ENCODE measurements around the gene PDE3B. TPM values are rescaled to one million over a fixed set of nuclear protein-coding genes. Genes with fewer than 3 reads are reported as not detected.
"Not testable (repeated sequence)": the region's sequence is repeated elsewhere in the genome, so short reads cannot be mapped to it uniquely, and the experiment has no call there.

PDE3B gene
- total RNA-seq, 1 donor from 2014 or later = 34.3 TPM

DNA sequence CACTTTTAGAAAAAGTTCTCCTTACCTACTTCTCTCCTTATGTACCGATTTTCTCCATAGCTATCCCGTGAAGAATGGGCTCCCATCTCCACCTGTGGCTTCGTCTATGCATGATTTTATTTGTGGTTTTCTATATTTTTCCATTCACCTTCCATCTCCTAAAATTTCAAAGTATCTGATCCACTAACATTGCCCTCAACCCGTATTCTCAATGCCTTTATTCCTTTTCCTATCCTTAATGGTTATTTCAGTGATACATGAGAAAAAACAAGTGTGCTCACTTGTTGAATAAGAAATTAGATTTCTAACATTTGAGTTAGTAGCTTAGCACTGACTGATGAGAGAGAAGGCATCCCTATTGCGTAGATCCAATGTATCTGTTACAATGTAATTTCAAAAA lies 231.6 kb downstream of the PDE3B start:
- TF ChIP-seq, protein P1, sequence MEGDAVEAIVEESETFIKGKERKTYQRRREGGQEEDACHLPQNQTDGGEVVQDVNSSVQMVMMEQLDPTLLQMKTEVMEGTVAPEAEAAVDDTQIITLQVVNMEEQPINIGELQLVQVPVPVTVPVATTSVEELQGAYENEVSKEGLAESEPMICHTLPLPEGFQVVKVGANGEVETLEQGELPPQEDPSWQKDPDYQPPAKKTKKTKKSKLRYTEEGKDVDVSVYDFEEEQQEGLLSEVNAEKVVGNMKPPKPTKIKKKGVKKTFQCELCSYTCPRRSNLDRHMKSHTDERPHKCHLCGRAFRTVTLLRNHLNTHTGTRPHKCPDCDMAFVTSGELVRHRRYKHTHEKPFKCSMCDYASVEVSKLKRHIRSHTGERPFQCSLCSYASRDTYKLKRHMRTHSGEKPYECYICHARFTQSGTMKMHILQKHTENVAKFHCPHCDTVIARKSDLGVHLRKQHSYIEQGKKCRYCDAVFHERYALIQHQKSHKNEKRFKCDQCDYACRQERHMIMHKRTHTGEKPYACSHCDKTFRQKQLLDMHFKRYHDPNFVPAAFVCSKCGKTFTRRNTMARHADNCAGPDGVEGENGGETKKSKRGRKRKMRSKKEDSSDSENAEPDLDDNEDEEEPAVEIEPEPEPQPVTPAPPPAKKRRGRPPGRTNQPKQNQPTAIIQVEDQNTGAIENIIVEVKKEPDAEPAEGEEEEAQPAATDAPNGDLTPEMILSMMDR (IDR thresholded peaks at IDR 0.05) = no peak
- Histone ChIP-seq H3K4me1 (no peaks in the 10 kb centered on the region), H3K9me3 (no peaks in the 10 kb centered on the region), H3K4me3 (no peak overlapping the region), H3K27me3 (ENCODE audit: low read depth) (no peaks in the 10 kb centered on the region), H3K36me3 (peaks cover 45% of the 10 kb centered on the region), H3K27ac (no peak overlapping the region)
- intact Hi-C loops (cut with DNase I) = no loop called here
- no peak for DNase-seq
- ATAC-seq = no peak

DNA sequence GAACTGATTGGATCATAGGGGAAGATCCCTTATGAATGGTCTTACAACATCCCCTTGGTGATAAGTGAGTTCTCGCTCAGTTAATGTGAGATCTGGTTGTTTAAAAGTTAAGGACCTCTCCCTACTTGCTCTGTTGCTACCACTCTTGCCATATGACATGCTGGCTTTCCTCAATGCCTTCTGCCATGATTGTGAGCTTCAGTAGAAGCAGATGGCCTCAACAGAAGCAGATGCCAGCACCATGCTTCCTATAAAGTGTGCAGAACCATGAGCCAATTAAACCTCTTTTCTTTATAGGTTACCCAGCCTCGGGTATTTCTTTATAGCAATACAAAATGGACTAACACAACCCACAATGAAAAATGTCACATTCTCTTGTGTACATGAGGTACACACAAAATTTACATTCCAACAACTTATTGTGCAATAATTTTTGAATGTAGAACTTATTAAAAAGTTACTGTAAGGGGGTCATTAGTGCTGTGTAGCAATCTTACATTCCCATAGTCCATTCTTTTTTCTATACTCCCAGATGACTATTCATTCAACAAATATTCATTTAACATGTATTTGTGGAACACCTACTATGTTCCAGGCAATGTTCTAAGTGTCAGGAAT lies 238.1 kb downstream of the PDE3B start:
- H3K36me3 ChIP-seq = peaks cover 37% of the 10 kb centered on the region
- H3K27me3 ChIP-seq (ENCODE audit: low read depth) = no peaks in the 10 kb centered on the region
- no peak overlapping the region for H3K4me3 ChIP-seq
- TF ChIP-seq, protein P1 (IDR thresholded peaks at IDR 0.05) = no peak
- ATAC-seq (no peak), DNase-seq (no peak)
- H3K27ac ChIP-seq = no peak overlapping the region
- no peaks in the 10 kb centered on the region for H3K9me3 ChIP-seq
- no peaks in the 10 kb centered on the region for H3K4me1 ChIP-seq
- intact Hi-C loops (cut with DNase I) = no loop called here

DNA sequence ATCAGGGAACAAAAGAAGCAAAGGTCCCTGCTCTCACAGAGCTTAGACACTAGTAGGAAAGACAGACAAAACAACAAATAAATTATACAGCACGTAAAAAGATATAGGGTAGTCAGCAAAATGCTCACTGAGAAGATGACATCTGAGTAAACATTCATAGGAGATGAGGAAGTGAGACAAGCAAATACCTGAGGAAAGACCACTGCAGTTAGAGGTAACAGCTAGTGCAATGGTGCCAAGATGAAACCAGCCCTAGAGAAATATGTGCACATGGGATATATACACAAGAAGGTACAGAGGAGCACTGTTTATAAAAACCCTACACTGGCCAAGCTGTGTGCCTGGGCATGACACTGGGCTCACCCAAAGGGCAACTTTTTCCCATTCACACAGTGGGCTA lies 238.6 kb downstream of the PDE3B start:
- no peak overlapping the region for H3K4me3 ChIP-seq
- intact Hi-C loops (cut with DNase I) = no loop called here
- H3K36me3 ChIP-seq = peaks cover 32% of the 10 kb centered on the region
- TF ChIP-seq, protein P1 (IDR thresholded peaks at IDR 0.05) = no peak
- H3K27me3 ChIP-seq (ENCODE audit: low read depth) = no peaks in the 10 kb centered on the region
- DNase-seq = no peak
- no peak for ATAC-seq
- H3K27ac ChIP-seq = no peak overlapping the region
- H3K4me1 ChIP-seq = peaks cover 3% of the 10 kb centered on the region
- H3K9me3 ChIP-seq = no peaks in the 10 kb centered on the region

DNA sequence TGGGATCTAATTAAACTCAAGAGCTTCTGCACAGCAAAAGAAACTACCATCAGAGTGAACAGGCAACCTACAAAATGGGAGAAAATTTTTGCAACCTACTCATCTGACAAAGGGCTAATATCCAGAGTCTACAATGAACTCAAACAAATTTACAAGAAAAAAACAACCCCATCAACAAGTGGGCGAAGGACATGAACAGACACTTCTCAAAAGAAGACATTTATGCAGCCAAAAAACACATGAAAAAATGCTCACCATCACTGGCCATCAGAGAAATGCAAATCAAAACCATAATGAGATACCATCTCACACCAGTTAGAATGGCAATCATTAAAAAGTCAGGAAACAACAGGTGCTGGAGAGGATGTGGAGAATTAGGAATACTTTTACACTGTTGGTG lies 240.1 kb downstream of the PDE3B start:
- H3K4me1 ChIP-seq; intact Hi-C loops (cut with DNase I); H3K4me3 ChIP-seq; H3K27me3 ChIP-seq (ENCODE audit: low read depth); ATAC-seq; H3K27ac ChIP-seq; DNase-seq; H3K9me3 ChIP-seq: not testable (repeated sequence)
- H3K36me3 ChIP-seq = peaks cover 18% of the 10 kb centered on the region

DNA sequence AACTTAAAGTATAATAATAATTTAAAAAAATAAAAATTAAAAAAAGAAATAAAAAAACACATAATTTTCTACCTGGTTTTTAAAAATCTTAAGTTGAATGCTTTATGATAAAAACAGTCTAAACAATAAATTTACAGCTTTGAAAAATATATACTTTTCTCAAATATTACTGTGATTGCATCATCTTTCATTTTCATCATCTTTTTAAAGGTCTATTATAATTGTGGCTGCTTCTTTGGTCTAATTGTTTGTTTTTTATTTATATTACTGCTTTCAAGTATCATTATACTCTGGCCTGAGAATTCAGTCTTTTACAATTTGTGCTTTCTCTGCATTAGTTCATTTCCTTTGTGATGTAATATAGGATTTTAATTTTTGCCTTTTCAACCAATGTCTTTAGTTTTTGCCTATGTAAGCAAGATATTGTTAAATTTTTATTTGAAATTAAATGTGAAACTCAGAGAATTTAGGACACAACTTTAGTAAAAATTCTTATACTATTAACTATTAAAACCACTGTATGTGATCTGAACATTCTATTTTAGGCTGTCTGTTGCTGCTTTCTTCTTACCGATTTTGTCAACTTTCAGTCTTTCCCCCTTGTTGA lies 241.2 kb downstream of the PDE3B start:
- H3K27me3 ChIP-seq (ENCODE audit: low read depth) = no peaks in the 10 kb centered on the region
- no peak for ATAC-seq
- no peaks in the 10 kb centered on the region for H3K9me3 ChIP-seq
- peaks cover 10% of the 10 kb centered on the region for H3K4me1 ChIP-seq
- TF ChIP-seq, protein P1 (IDR thresholded peaks at IDR 0.05) = no peak
- peaks cover 9% of the 10 kb centered on the region for H3K36me3 ChIP-seq
- no peak for DNase-seq
- H3K27ac ChIP-seq = no peak overlapping the region
- intact Hi-C loops (cut with DNase I) = no loop called here
- no peak overlapping the region for H3K4me3 ChIP-seq

DNA sequence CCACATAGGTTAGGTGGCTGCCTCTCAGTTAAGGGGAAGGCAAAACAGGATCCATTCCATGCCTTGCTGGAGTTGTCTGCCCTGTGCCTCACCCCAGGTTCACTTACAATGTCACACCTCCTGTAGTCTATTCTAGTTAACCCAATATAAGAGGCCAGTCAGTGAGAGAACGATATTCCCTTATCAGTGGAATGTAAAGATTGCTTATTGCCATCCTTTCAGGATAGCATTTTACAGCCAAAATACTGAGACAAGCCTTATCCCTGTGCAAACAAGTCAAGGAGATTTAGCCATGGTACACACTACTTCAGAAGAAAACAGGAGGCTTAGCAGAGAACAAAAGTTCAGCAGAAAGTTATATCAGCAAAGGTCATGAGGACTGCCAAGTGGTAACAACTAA lies 242.9 kb downstream of the PDE3B start:
- H3K4me1 ChIP-seq = peaks cover 22% of the 10 kb centered on the region
- intact Hi-C loops (cut with DNase I) = no loop called here
- H3K27me3 ChIP-seq (ENCODE audit: low read depth) = no peaks in the 10 kb centered on the region
- no peaks in the 10 kb centered on the region for H3K36me3 ChIP-seq
- H3K9me3 ChIP-seq = no peaks in the 10 kb centered on the region
- DNase-seq (no peak), ATAC-seq (peak; percentile 34 to 52)
- no peak overlapping the region for H3K27ac ChIP-seq
- TF ChIP-seq, protein P1 (IDR thresholded peaks at IDR 0.05) = no peak
- H3K4me3 ChIP-seq = no peak overlapping the region

All from lower lobe of right lung (tissue), 2 donors.